HG02943 (cell line): ENCODE results near the gene IKZF2.

ENCODE experiments used
- ATAC-seq: cut with Tn5 transposase; IDR thresholded peaks from one replicate; pipeline ENCODE4 v1.9.1; 2021; ENCODE audit warnings: mild to moderate bottlenecking, low read depth, moderate library complexity; ENCODE audit not compliant: unreplicated experiment

The IKZF2 gene

DNA sequence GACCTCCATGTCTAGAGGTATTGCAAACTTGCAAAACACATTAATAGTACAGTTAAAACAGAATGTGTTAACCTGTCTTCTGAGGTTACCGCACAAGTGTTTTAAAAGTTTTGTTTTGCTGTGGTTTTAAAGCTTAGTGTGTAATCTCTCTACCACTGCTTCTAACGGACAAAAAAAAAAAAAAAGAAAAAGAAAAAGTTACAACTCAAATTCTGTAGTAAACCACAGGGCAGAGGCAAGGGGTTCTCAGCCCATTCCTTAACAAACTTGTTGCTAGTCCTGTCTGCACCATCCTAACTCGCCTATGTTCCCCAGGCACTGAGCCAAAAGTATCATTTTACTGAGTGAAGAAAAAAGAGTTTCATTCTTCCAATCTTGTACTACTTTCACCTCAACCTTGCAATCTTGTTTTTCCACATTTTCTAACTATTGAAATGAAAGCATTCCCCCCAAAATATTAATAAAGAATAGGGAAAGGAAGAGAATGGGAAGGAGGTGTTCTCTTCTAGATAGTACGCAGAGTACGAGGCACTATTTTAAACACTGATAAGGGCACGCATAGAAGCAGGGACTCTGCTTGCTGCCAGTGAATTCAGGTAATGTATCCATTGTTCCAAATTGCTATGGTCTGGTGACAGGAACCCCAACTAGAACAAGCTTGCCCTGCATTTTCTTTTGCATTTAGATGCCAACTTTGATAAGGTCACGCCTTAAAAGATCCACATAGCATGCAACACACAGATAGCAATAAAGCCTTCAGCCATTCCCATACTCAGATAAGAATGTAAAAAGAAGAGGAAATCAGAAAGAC lies 47.1 kb downstream of the IKZF2 start:
- no peak for ATAC-seq

DNA sequence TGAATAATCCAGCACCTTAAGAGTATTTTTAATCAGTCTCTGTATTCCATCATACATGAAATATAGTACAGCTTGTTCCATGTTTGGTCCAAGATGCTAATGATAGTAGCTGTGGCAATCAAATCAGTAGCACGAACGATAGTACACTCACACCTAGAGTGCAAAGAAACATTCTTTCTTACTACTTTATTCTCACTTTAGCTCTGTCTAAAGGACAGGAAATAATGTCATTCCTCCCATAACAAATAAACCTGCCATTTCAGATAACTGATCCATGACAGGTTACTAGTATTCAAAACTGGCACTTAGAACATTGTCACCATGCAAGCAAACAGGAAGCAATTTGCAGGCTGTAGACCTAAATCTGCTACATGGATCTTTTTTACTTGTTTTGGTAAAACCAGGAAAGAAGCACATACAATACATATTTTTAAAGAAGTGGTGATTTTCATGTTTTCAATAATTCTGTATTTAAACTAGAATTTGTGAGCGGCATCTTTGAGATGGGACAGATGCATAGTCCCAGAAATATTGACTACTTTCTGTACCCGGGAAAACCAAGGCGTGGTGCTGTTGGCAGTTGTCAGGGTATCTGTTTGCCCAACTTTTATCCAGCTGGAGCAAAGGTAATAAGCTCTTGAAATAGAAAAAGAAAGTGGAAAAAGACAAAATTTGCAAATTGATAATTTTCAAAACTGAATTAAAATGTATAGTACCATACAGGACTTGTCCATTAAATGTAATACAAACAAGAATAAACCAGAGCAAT lies 49.5 kb downstream of the IKZF2 start:
- no peak for ATAC-seq

DNA sequence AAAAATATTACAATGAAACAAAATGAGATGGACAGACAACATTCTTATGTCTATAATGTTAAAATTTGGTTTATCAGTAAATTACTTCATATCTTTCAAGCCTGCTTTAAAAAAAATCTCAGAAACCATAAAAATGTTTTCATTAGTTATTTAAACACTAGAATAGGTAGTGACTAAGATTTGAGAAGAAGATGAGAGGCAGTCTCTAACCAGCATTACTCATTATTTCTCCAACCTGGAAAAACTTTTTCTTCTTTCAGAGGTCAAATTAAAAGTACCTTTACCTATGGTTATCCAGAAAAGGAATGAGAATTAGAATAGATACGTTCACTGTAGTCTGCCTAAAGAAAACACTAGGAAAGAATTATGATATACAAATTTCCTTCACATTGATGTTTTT lies 50.3 kb downstream of the IKZF2 start:
- no peak for ATAC-seq

DNA sequence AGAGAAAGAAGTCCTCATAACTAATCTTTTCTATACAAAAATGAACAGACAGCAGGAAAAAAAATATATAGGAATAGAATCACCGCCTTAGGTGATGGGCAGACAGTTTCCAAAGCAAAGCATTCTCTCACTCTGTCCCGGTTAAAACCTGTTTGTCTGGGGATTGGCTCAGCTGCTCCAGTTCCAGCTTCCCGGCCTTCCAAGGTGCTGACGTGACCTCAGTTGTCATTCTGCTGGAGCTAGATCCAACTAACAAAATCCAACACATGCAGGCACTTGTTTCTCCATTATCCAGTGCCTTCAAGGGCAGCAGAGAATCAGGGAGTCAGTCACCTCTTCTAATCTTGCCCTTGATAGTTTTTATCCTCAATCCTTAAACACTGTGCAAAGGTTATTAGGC lies 52.8 kb downstream of the IKZF2 start:
- no peak for ATAC-seq

DNA sequence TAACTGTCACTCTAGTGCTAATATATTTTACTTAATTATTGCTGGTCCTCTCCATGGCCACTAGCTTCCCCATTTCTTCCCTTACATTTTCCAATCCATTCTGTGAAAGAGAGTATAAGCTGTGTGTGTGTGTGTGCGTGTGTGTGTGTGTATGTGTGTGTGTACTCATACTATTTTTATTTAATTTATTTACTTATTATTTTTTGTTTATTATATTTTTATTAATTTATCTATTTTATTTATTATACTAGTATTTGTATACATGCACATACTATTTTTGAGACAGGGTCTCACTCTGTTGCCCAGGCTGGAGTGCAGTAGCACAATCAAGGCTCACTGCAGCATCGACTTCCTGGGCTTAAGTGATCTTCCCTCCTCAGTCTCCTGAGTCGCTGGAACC lies 59.6 kb downstream of the IKZF2 start:
- ATAC-seq: no peak

DNA sequence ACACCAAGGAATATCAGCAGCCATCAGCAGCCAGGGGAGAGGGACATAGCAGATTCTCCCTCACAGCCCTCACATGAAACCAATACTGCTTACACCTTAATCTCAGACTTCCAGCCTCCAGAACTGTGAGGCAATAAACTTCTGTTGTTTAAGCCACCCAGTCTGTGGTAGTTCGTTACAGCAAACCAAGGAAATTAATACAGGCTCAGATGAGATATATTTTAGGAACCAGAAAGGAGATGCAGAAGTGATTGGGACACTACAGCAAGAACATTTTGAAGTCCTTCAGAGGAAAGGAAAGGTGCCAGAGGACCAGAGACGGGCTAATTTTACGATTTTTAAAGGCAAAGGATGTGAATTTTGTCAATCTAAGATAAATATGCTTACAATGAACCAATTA lies 60.6 kb downstream of the IKZF2 start:
- ATAC-seq: no peak

DNA sequence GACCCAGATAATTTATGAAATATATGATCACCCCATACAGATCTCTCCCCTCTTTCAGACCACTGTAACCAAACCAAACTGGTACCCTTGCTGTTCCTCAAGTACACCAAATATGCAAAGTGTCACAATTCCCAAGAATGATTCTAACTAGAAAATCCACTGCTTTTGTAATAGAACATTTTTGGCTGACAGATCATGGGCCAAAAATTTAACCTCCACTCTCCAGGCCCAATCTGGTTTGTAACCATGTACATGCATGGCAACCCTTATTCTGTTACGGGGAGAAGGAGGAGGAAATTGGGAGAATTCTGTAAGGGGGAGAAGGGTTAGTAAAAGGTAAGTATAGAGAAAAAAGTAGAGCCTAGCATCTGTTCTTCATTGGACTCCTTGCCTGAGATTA lies 62.0 kb downstream of the IKZF2 start:
- no peak for ATAC-seq

DNA sequence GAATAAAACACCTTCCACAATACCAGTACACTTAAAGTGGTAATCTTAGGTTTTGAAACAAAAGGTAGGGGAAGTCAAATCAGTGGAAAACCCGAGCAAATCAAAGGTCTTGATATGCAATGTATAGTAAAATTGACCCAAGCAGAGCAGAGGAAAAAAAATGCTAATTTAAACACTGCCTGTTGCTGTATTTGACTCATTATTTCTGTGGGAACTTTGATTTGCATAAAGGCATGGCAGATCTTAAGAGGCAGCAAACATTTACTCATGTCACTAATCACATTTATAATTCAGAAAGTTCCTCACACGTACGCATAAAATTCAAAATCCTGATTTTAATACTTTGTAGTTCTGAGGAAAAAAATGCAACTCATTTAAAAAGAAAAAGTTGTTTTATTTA lies 64.4 kb downstream of the IKZF2 start:
- no peak for ATAC-seq

DNA sequence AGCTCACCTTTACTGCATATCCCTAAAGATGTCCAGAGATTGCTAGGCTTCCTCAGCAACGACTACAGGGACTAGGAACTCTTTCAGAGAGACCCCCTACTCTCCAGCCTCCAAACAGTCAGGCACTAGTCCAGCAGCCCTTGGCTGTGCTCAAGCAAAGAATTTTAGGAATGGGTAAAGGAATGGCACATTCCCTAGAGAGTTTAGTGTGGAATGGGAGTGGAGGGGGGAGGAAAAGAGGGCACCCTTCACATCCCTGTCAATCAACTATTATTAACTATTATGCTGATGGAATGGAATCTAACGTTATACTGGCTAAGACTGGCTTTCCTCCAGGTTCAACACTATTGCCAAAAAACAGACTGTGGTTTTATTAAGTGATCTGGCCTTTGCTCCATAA lies 64.8 kb downstream of the IKZF2 start:
- no peak for ATAC-seq

DNA sequence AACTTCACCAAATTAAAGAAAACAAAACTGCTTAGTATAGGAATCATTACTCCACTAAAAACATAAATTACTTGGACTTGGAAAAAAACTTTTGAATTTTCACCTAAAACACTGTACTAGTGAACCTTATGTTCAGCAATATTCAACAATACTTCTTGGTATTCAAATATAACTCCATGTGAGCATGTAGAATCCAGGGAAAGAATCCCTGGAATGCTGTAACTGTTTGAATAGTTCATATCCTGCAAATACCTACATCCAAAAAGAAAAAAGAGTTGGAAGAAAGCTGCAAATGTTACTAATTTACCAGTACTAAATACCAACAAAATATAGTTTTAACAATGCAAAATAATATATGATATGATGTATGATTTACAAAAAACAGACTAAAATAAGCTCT lies 65.4 kb downstream of the IKZF2 start:
- no peak for ATAC-seq

DNA sequence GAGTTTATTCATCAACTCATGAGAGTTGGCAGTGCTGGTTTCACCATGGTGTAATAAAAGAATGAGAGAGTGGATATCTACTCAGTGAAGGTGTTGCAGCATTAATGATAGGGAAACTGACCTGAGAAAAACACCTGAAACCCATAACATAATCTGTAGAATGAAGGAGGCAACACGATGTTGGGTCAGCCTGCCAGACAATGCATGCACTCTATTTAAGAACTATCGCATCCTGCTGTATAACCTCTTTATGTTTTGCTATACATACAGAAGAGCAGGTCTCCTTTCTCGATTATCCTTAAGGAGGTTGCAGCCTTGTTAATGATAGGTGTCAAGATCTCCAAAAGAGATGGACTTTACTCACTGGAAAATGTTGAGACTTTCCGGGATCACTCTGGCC lies 65.9 kb downstream of the IKZF2 start:
- no peak for ATAC-seq

DNA sequence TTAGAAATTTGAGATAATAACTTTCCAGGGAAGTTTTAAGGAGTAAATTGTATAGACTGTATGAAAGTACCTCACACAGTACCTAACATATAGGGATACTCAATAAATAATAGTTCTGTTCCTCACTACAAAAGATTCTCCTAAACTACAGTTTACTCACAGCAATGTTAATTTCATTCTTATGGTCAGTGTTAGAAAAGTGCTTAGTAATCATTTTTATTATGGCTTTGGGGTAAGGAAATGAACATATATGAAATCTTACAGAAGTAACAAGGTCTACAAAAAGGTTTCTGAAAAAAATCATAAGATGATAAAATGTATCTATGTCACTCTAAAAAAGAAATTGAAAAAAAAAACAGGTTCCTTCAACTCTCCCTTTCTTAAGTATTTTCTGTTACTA lies 67.2 kb downstream of the IKZF2 start:
- no peak for ATAC-seq

DNA sequence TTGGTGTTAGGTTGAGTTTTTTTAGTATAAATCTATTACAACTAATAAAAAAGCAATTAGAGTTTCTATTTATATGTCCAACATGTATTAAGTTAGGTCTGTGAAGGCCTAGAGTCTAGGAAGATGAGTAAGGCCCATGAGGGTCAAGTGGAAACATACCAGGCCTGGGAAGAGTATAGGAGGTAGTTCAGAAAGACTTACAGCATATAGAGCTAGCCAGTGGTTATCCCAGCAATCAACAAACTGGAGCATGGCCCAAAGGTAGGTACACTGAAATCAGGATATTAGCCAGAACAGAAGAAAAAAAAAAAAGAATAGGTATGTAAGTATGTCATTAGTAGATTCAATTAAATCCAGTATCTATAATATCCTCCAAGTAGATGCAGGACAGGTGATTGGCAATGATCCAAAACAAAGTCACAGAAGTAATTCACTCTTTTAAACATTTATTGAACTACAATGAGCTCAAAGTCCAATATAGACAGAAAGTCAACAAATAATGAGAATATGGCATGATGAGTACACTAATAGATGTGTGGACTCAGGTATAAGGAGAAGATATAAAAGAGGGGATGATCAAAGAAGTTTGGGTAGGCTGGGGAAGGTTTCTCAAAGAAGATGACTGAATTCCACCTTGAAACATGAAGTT lies 70.3 kb downstream of the IKZF2 start:
- ATAC-seq: no peak

DNA sequence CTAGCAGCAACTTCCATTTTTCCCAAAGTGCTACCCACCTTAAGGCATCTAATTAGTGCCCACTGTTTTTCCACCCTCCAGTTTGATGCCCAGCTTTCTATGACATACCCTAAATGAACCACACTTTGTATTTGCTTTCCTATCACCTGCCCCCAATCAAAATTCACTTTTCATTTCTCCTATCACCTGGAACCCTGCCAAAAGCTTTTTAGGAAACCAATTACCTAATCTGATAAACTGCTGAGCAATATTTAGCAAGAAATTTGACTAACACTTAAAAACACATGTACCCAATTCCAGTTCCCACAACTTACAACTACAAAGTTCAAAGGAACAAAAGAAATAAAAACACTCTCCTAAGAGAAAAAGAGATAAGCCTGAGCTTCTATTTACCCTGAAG lies 71.7 kb downstream of the IKZF2 start:
- no peak for ATAC-seq

DNA sequence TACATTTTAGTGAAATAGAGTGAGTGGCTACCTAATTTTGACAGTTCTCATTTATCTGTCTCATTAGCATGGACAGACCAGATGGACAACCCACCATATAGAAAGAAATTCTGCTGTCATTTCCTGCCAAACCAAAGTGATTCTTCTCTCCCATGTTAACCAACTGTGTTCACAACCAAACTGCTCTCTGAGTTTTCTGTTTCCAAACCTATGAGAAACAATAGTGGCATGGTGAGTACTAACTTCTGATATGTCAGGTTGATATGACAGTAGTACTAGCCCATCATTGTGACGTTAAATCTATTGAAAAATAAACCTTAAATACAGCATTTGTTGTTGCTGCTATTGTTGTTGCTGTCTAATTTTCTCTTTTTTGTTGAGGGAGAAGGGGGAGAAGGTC lies 72.7 kb downstream of the IKZF2 start:
- no peak for ATAC-seq

DNA sequence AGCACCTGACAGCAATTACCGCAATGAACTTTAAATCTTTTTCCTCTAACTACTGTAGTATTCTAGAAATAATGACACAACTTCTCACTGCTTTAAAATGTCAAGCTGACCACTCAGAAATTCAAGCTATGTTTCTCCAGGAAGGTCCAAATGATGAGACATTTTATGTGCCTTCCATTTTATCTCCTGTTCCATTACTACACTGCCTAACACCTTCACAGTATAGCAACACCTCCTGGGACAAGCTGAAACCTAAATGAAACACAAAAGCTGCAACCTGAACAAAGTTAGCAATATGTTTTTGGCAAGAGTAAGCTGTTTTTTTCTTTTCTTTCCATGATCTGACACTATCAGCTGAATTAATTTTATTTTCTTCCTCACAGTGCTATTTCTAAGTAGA lies 81.9 kb downstream of the IKZF2 start:
- ATAC-seq: no peak

DNA sequence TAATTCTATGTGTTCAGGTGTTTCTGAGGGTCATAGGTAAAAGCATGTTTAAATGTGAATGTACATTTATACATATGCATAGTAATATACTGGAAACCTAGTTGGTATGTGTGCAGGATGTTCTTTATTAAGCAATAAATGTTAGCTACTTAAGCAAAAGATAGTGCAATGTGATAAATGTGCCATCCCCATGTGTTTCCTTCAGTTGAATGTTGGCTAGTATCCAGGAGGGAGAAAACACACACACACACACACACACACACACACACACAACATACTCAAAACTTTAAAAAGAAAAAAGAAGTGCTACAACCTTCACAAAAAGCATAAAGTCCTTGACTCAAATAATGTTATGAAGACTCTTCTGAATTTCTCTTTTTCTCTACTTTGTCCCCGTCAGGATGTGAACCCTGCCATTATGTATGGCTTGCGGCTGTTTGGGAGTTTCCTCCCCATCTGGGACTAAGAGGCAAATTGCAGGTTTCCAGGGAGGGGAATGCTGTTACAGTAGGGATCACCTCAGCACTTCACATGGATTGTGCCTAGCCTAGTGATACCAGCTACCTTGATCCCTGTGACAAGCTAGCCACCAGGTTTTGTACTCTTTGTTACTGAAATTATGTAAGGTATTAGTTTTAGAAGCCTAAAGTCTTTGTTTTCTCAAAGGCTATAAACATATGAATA lies 82.6 kb downstream of the IKZF2 start:
- ATAC-seq: no peak

DNA sequence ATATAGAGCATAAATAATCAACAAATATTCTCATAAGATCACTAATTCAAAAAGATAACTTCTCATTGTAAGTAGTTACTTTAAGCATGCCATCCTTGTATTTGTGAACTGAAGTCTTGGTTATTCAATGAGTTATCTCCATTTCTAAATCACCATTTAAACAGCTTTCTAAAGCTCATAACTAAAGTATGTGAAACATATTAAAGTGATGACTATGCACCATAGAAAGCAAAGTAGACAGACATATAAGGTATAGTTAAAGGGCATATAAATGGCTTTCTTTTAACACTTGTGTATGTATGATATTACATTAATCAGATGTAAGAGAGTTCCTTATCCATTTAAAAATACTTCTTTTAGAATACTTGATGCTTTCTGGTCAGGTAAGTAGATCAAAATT lies 83.5 kb downstream of the IKZF2 start:
- ATAC-seq: no peak

DNA sequence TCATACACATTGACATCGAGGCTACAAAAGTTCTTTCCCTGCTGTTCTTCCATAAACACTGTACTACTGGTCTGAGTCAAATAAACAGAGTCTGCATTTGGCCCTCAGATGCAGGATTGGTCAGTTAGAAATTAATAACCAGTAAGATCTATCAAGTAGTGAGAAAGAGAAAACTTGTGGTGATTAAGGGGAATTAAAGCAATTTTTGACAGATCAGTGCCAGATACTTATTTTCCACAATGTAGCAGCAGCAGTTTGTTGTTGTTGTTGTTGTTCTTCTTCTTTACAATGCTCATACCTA lies 85.0 kb downstream of the IKZF2 start:
- ATAC-seq: no peak

DNA sequence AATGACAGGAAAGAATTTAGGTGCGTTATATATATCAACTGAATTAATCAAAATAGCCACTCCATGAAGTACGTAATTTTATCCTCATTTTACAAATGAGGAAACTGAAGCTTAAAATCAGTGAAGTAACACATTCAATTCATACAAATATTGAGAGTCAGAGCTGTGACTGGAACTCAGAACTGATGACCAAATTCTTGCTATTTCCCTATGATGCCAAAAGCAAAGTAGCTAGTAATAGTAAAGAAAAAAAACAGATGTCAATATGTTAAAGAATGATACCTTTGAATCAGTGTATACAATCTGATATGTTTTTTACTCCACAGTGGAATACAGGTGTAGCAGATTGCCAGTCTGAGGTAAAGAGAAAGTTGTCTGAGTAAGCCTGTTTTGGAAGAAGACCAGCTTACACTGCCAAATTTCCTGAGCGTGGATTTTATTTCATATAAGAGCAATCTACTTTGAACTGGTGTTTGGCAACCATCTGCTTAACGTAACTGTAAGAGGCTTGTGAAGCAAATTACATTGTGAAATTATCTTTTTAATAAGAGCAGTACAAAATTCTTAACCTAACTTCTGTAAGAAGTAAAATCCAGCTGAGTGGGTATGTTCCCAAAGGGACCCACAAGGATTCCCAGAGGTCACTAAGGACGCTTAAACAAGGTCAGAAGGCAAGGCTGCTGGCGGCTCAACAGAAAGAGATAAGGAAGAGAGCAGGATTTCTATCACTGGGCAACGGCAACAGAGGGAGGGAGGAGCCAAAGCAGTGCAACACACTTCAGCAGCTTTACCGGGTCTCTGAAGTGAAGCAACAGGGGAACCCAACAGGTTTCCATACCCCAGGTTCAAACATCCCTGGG lies 85.6 kb downstream of the IKZF2 start:
- ATAC-seq: no peak
